SKM-1 treated with dmso at 0.1 percent for 144 hours (cell line): Measurements from ENCODE around the gene IGSF8.
"Not testable (repeated sequence)": the region's sequence is repeated elsewhere in the genome, so short reads cannot be mapped to it uniquely, and the experiment has no call there.

Experiments
- DNase-seq: peaks from one replicate; lab custom pipeline; 2025; ENCODE audit not compliant: unreplicated experiment; lab: John Stamatoyannopoulos, UW

Gene IGSF8

GRCh38 chr1:160069460-160070231 is 28.8 kb downstream of the IGSF8 start, which contains the start of gene KCNJ10:
Gene KCNJ10 (minus strand): TSS chr1:160070160. CDS start chr1:160042532, 27,628 bp downstream.
- no peak for DNase-seq

DNA sequence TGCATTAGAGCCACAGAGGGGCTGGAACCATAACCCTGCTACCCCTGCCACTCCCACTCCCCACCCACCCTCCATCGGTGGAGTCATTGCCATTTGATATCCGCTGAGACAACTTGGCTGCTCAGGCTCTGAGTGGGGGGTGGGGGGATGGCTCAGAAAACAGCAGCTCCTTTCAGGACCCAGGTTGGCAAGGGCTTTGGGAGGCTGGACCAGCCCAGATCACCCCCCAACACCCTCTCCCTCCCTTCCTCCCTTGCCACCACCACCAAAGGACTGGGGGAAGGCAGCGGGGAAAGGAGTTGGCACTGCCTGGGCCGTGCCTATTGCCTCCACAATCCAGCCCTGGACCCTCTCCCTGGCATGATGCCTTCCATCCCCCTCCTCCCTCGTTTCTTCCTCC is 30.2 kb downstream of the IGSF8 start:
- no peak for DNase-seq

- no peak for DNase-seq
Observed at GRCh38 chr1:160066829-160067745, 31.3 kb downstream of the IGSF8 start.

DNA sequence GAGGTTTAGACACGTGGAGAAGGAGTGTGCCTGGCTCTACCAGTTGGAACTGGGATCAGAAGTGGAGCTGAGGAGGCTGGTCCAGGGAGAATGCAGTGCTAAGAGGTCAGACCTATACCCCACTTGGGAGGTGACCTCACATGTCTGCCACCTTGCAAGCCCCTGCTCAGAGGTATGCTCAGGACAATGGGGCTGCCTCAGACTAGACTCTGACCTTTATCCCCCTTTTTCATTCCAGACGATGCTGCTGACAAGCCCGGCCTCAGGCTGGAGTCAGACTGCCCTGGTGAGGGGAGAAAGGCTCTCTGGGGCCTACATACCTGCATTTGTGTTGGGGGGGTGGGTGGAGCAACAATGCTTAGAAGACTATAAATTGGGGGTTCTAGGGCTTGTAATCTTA is 33.7 kb downstream of the IGSF8 start:
- no peak for DNase-seq

DNA sequence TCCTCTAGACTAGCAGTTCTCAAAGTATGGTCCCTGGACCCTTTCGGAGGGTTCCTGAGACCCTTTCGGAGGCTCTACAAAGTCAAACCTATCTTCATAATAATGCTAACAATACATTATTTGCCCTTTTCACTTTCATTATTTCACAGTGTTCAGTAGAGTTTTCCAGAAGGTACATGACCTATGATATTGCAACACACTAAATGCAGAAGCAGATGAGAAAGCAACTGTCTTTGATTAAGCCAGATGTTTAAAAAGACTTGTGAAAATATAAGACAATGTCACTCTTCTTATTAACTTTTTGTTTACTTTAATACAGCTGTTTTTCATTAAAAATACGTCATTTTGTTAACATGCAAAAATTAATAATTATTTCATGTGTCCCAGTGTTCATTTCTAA is 34.3 kb downstream of the IGSF8 start:
- DNase-seq, result no peak

GRCh38 chr1:160063176-160063575 is 35.2 kb downstream of the IGSF8 start:
- DNase-seq, result no peak

GRCh38 chr1:160062230-160062532 is 36.2 kb downstream of the IGSF8 start:
- no peak for DNase-seq

- no peak for DNase-seq
Observed at GRCh38 chr1:160061369-160062229, 36.8 kb downstream of the IGSF8 start.

DNA sequence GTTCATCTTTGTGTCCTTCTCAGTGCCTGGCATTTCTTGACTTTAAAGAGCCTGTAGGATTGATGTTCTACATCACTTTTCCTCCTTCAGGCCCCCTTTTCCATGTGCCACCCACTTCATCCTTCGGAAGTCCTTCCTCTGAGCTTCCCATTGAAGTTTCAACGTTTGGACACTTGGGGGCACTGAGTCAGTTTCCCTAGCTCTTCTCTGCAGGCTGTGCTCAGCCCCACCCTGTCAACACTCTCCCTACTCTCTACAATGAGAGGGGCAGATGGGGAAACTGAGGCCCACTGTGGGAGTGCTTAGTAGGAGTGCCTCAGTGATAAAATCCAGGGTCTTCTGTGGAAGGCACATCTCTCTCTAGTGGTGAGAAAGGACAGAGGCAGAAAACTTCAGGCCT is 40.3 kb downstream of the IGSF8 start:
- DNase-seq, result no peak

DNA sequence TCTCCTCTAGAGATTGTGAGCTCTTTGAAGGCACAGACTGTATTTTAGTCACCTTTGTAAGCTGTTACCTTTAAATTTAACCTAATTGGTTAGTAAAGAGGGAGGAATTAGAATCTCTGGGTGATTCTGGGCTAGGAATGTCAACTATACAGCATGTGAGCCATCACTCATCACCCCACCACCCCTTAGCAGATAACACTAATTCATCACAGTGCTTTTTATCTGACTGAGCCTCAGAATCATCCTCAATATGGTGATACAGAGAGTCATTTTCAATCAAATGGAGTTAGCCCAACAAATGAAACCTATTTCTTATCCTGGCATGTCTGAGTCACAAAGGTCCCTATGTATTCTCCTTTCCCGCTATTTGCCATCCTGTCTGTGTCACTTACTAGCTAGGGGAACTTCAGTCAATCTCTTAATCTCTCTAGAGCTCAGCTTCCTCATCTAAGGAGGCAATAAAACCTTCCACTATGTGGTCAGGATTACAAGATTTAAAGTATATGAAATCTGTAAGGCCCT is 41.7 kb downstream of the IGSF8 start:
- no peak for DNase-seq

DNA sequence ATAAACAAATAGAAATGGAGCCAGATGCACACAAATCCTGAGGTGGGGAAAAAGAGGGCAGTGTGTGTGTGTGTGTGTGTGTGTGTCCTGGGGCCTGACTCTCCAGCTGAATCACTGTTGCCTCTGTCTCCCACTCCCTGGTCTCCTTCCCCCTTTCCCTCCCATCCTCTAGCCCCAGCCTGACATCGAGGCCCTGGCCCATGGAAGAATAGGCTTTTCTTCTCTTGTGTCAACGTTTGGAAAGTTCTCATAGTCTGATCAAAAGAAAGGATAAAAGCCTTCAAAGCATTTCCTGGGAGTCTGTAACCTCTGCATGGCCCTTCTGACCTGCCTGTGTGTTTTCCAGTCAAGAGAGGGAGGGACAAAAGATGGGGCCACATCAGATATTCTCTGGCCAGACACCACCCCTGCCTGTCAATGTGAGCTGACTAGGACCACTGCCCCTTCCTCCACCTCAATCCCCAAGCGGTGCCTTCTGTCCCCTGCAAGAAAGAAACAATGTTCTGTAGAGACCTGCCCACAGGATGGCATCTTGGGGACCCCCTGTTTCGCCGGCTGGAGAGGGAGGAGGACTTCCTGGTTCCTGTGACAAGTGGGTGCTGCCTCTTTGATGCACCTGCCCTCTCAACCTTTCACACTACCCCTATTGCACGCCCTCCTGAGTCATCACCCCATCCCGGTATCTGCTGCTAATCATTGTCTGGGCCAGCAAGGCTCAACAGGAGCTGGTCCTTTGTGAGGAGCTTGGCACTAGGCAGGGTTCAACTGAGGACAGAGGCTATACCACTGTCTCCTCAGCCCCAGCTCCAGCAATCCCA is 44.7 kb downstream of the IGSF8 start:
- DNase-seq, result no peak

- no peak for DNase-seq
Observed at GRCh38 chr1:160052936-160053335, 45.5 kb downstream of the IGSF8 start.

- no peak for DNase-seq
Observed at GRCh38 chr1:160050619-160051018, 47.8 kb downstream of the IGSF8 start.

DNA sequence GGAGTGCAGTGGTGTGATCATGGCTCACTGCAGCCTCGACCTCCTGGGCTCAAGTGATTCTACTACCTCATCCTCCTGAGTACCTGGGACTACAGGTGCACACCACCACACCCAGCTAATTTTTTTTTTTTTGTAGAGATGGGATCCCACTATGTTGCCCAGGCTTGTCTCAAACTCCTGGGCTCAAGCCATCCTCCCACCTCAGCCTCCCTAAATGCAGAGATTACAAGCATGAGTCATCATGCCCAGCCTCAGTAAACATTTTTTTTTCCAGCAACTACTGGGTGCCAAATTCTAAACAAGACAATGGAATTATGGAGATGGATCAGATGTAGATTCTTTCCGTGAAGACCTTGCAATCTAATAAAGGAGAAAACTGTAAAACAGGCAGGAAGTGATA is 48.2 kb downstream of the IGSF8 start:
- not testable (repeated sequence) for DNase-seq

DNA sequence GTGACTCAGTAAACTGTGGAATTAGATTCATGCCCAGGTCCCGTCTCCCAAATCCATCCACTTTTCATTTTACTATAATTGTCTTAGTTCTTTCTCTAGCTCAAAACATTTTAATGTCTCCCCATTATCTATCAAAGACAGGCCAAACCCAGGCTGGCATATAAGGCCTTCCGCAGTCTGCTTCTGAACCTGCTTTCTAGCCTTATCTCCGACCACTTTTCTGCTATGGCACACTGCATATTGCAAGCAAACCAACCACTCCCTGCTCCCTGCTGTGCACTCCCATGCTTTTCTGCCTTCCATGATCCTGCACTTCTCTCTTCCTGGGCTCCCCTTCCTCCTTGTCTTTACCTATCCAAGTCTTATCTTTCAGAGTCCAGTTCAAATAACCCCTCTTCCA is 49.3 kb downstream of the IGSF8 start:
- DNase-seq, result no peak

DNA sequence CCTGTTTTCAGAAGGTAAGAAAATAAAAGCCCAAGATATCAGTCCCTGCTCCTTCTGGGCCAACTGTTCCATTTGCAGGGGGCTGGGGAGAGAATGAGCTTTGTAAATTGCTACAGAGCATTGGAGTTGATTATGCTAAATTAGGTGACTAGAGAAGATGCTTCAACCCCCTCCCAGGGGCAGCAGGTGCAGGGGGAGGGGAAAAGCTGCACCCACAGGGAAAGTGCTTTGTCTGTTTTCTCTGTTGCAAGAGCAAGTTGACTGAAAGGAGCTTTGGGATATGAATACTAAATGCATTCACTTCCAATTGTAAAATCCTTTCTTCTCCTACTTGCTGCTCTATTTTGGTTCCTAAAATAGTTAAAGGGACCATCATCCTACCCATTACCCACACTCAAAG is 50.1 kb downstream of the IGSF8 start:
- DNase-seq, result no peak

GRCh38 chr1:160047111-160047991 is 51.1 kb downstream of the IGSF8 start:
- no peak for DNase-seq

GRCh38 chr1:160046494-160047110 is 51.8 kb downstream of the IGSF8 start:
- DNase-seq, result peak; percentile 75

GRCh38 chr1:160045653-160046052 is 52.8 kb downstream of the IGSF8 start:
- no peak for DNase-seq
